ENCODE measurements around the gene ALG14.
"Not testable (repeated sequence)": the region's sequence is repeated elsewhere in the genome, so short reads cannot be mapped to it uniquely, and the experiment has no call there.

Gene ALG14

GRCh38 chr1:95005584-95005983, 67.2 kb downstream of the ALG14 start:
- DNase-seq: no peak

GRCh38 chr1:95004013-95004412, 68.7 kb downstream of the ALG14 start:
- no peak for DNase-seq

- no peak for DNase-seq
These were observed 69.4 kb downstream of the ALG14 start for GRCh38 chr1:95003433-95003738.

GRCh38 chr1:95002540-95003432, 70.0 kb downstream of the ALG14 start:
- DNase-seq: no peak

GRCh38 chr1:95002164-95002539, 70.6 kb downstream of the ALG14 start:
- DNase-seq: no peak

GRCh38 chr1:94999456-95000131, 73.2 kb downstream of the ALG14 start:
- no peak for DNase-seq

GRCh38 chr1:94998748-94999147, 74.0 kb downstream of the ALG14 start:
- no peak for DNase-seq

GRCh38 chr1:94998114-94998513, 74.6 kb downstream of the ALG14 start:
- no peak for DNase-seq

GRCh38 chr1:94995536-94995935, 77.2 kb downstream of the ALG14 start:
- DNase-seq: not testable (repeated sequence)

- DNase-seq: no peak
These were observed 77.9 kb downstream of the ALG14 start for GRCh38 chr1:94994805-94995204.

GRCh38 chr1:94993931-94994645, 78.7 kb downstream of the ALG14 start:
- DNase-seq: no peak

- no peak for DNase-seq
These were observed 79.7 kb downstream of the ALG14 start for GRCh38 chr1:94992863-94993563.

- no peak for DNase-seq
These were observed 80.6 kb downstream of the ALG14 start for GRCh38 chr1:94992161-94992560.

GRCh38 chr1:94989911-94990473, 82.8 kb downstream of the ALG14 start:
- DNase-seq: no peak

- no peak for DNase-seq
These were observed 83.4 kb downstream of the ALG14 start for GRCh38 chr1:94989398-94989797.

GRCh38 chr1:94988356-94988755, 84.4 kb downstream of the ALG14 start:
- no peak for DNase-seq

GRCh38 chr1:94986783-94987182, 86.0 kb downstream of the ALG14 start:
- no peak for DNase-seq

GRCh38 chr1:94983171-94983739, 89.5 kb downstream of the ALG14 start:
- no peak for DNase-seq

- no peak for DNase-seq
These were observed 90.4 kb downstream of the ALG14 start for GRCh38 chr1:94982398-94982797.

- no peak for DNase-seq
These were observed 91.2 kb downstream of the ALG14 start for GRCh38 chr1:94981575-94981973.

GRCh38 chr1:94980582-94981574, 91.9 kb downstream of the ALG14 start:
- no peak for DNase-seq
